Activated CD4-positive, alpha-beta T cell treated with anti-CD3 and anti-CD28 coated beads for 36 hours (primary cell): ENCODE measurements around the gene PTPRG. TPM values are rescaled to one million over a fixed set of nuclear protein-coding genes. Genes with fewer than 3 reads are reported as not detected.
"Not testable (repeated sequence)": the region's sequence is repeated elsewhere in the genome, so short reads cannot be mapped to it uniquely, and the experiment has no call there.

Experiments used
- ATAC-seq: fragments of 200-7000 bp; cut with Tn5 transposase; one replicate; pipeline ENCODE4 v1.10.0; 2021; ENCODE audit warnings: mild to moderate bottlenecking, moderate library complexity
- CTCF ChIA-PET: fragments of 350-600 bp; sonication (Branson Sonifier 250); formaldehyde crosslinking; loops from one replicate; lab custom pipeline; 2021; ENCODE audit warnings: antibody characterized with exemption; lab: Charles Lee
- POLR2A ChIA-PET: fragments of 350-600 bp; sonication (Branson Sonifier 250); formaldehyde crosslinking; loops from one replicate; lab custom pipeline; 2021; ENCODE audit warnings: antibody characterized with exemption, inconsistent platforms; lab: Charles Lee
- DNase-seq: peaks from one replicate; pipeline ENCODE4 v3.0.0-alpha.2; 2020
- H3K27ac Mint-ChIP-seq: one replicate; pipeline ENCODE4 v1.8.0; 2021; ENCODE audit warnings: mixed read lengths
- H3K27me3 Mint-ChIP-seq: one replicate; pipeline ENCODE4 v1.8.0; 2021; ENCODE audit warnings: mixed read lengths
- H3K36me3 Mint-ChIP-seq: one replicate; pipeline ENCODE4 v1.8.0; 2021; ENCODE audit warnings: low read depth, mixed read lengths
- H3K4me1 Mint-ChIP-seq: one replicate; pipeline ENCODE4 v1.8.0; 2021; ENCODE audit warnings: mixed read lengths
- H3K4me3 Mint-ChIP-seq: one replicate; pipeline ENCODE4 v1.8.0; 2021; ENCODE audit warnings: mild to moderate bottlenecking, moderate library complexity, mixed read lengths
- H3K9me3 Mint-ChIP-seq: one replicate; pipeline ENCODE4 v1.8.0; 2021; ENCODE audit warnings: low read depth, mixed read lengths
- intact Hi-C, 2 experiments: fragments of 100-400 bp; cut with DNase I in 1 of 2; cut with micrococcal nuclease in 1 of 2; formaldehyde crosslinking; loops; one replicate each; pipeline versions ENCODE4 v1.14.2 to v1.15.1; 2022 to 2024; cut with DNase I, micrococcal nuclease
- total RNA-seq, 2 experiments: library from RNA; stranded (reverse); gene quantifications; one replicate each; pipeline ENCODE4 v1.2.3, GENCODE V29; 2021

PTPRG gene
- total RNA-seq, 2 experiments from 2014 or later: 0.32 to 0.33 TPM

DNA sequence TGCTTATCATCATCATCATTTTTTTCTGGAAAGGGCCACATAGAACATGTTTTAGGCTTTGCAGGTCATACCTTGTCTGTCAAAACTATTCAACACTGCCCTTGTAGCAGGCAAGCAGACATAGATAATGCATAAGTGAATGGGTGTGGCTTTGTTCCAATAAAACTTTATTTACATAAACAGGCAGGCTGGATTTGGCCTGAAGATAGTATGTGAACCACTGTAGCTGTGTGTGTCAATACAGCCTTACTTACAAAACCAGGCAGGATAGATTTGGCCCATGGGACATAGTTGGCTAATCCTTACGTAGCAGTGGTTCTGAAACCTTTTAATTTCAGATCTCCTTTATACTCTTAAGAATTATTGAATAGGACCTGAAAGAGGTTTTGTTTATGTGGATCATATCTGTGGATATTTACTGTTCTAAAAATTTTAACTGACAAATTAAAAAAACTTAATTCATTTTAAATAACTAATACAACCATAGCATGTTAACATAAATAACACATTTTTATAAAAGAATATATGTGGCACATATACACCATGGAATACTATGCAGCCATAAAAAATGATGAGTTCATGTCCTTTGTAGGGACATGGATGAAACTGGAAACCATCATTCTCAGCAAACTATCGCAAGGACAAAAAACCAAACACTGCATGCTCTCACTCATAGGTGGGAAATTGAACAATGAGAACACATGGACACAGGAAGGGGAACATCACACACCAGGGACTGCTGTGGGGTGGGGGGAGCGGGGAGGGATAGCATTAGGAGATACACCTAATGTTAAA, 137.1 kb downstream of the PTPRG start:
- ATAC-seq, H3K4me3 Mint-ChIP-seq, DNase-seq, H3K36me3 Mint-ChIP-seq, H3K27me3 Mint-ChIP-seq, H3K27ac Mint-ChIP-seq, POLR2A ChIA-PET, H3K9me3 Mint-ChIP-seq, intact Hi-C loops, H3K4me1 Mint-ChIP-seq: not testable (repeated sequence)
- CTCF ChIA-PET: interaction anchor here (0.6 kb wide), 1 partner anchor 1893 kb away, joined by 3 read pairs; no protein-coding TSS in a partner anchor

DNA sequence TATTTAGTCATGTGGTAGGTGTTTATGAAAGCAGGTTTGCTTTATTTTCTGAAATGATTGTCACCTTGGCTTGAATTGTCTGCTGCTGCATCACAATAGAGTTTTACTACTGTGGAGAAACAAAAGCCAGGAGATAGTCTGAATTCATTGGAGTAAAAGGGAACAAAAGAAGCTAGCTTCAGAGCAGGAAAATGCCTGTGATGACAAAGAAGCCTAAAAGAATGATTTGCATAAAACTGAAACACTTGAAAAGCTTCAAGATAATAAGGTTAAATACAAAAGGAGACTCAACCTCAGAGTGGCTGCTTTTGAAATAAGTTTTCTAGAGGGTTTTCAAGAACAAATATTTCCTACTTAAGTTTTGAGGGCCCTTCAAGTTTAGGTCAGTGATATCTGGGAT, 138.3 kb downstream of the PTPRG start:
- DNase-seq (no peak), ATAC-seq (no peak)
- no peaks in the 10 kb centered on the region for H3K36me3 Mint-ChIP-seq
- intact Hi-C loops: no loop called here
- H3K4me1 Mint-ChIP-seq: no peaks in the 10 kb centered on the region
- H3K27me3 Mint-ChIP-seq: peaks cover 4% of the 10 kb centered on the region
- POLR2A ChIA-PET: no interaction called here
- CTCF ChIA-PET: interaction anchor here (0.6 kb wide), 1 partner anchor 125 kb away, joined by 3 read pairs; no protein-coding TSS in a partner anchor
- H3K4me3 Mint-ChIP-seq: no peak overlapping the region
- H3K27ac Mint-ChIP-seq: no peak overlapping the region
- H3K9me3 Mint-ChIP-seq: no peaks in the 10 kb centered on the region

DNA sequence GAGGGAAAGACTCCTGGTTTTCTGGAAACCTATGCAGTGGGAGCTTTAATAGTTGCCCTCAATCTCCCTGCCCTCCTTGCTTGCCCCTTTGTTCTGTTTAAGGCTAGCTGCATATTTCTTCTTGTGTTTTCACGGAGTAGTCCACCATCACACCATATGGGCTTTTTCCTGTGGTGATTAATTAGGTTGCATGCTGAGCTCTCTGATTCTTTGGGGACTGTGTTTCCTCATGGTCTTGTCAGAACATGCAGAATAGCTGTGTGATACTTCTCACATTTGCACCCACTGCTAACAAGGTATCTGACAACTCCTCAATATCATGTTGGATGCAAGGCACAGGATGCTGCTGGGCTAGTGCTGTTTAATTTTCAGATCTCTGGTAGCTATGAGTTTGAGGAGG, 139.6 kb downstream of the PTPRG start:
- ChIA-PET POLR2A (no interaction called here), CTCF (interaction anchor here (0.7 kb wide), 1 partner anchor 107 kb away, joined by 4 read pairs; no protein-coding TSS in a partner anchor)
- H3K36me3 Mint-ChIP-seq: no peaks in the 10 kb centered on the region
- H3K4me1 Mint-ChIP-seq: no peaks in the 10 kb centered on the region
- H3K27me3 Mint-ChIP-seq: peaks cover 3% of the 10 kb centered on the region
- ATAC-seq (no peak), DNase-seq (no peak)
- no peak overlapping the region for H3K27ac Mint-ChIP-seq
- intact Hi-C loops: no loop called here
- H3K4me3 Mint-ChIP-seq: no peak overlapping the region
- no peaks in the 10 kb centered on the region for H3K9me3 Mint-ChIP-seq

DNA sequence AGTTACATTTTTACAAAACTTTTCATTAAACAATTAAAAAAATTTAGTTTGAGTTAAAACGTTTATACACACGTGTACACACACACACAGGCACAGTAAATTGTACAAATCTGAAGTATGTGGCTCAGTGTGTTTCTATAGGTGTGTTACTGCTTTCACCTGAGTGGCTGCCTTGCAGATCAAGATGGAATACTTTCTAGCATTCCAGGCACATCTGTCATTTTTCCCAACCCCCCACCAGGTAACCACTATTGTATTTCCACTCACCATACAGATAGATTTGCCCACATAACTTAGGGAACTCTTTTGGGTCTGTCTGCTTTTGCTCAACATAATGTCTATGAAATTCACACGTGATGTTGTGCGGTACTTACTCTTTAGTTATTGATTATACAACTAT, 141.1 kb downstream of the PTPRG start:
- H3K27ac Mint-ChIP-seq: no peak overlapping the region
- CTCF ChIA-PET: no interaction called here
- ATAC-seq (no peak), DNase-seq (no peak)
- peaks cover 3% of the 10 kb centered on the region for H3K27me3 Mint-ChIP-seq
- POLR2A ChIA-PET: no interaction called here
- no peaks in the 10 kb centered on the region for H3K4me1 Mint-ChIP-seq
- no peaks in the 10 kb centered on the region for H3K36me3 Mint-ChIP-seq
- H3K4me3 Mint-ChIP-seq: no peak overlapping the region
- intact Hi-C loops: no loop called here
- no peaks in the 10 kb centered on the region for H3K9me3 Mint-ChIP-seq

DNA sequence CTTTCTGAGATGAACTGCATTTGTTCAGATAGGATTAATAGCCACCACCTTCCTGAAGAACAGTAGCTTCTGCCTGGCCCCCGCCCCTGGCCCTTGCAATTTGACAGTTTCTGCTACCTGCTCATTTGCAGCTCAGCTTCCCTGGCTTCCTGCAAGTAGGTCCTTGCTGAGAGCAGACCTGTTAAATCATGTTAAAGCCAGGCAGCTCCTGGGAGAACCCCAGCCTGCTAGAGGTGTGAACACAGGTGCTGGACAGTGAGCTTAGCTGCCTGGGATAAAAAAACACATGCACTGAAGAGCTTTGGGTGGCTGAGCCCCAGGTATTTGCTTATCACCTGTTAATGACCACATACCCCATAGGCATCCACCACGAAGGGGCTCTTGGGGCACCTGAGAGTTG, 143.4 kb downstream of the PTPRG start:
- Mint-ChIP-seq H3K36me3 (no peaks in the 10 kb centered on the region), H3K27me3 (no peaks in the 10 kb centered on the region), H3K27ac (no peak overlapping the region), H3K9me3 (no peaks in the 10 kb centered on the region), H3K4me3 (no peak overlapping the region), H3K4me1 (no peaks in the 10 kb centered on the region)
- intact Hi-C loops: no loop called here
- ChIA-PET CTCF (interaction anchor here (1.0 to 1.2 kb wide), 2 partner anchors 16 to 283 kb away, joined by 3 read pairs; no protein-coding TSS in a partner anchor), POLR2A (no interaction called here)
- DNase-seq: no peak
- no peak for ATAC-seq

DNA sequence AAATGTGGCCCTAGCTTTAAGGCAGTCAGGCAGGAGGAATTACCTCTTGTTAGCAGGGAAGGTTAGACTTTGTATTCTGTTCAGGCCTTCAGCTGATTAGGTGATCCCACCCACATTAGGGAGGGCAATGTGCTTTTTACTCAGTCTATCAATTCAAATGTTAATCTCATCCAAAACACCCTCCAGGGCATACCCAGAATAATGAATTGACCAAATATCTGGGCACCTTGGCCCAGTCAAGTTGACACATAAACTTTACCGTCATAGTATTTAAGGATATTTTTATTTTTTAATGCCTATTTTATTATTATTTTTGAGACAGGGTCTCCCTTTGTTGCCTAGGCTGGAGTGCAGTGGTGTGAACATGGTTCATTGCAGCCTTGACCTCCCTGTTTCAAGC, 146.1 kb downstream of the PTPRG start:
- no peaks in the 10 kb centered on the region for H3K4me1 Mint-ChIP-seq
- no peaks in the 10 kb centered on the region for H3K27me3 Mint-ChIP-seq
- H3K27ac Mint-ChIP-seq: no peak overlapping the region
- no peaks in the 10 kb centered on the region for H3K36me3 Mint-ChIP-seq
- ATAC-seq (no peak), DNase-seq (no peak)
- H3K9me3 Mint-ChIP-seq: no peaks in the 10 kb centered on the region
- H3K4me3 Mint-ChIP-seq: no peak overlapping the region
- ChIA-PET POLR2A (no interaction called here), CTCF (no interaction called here)
- intact Hi-C loops: no loop called here

DNA sequence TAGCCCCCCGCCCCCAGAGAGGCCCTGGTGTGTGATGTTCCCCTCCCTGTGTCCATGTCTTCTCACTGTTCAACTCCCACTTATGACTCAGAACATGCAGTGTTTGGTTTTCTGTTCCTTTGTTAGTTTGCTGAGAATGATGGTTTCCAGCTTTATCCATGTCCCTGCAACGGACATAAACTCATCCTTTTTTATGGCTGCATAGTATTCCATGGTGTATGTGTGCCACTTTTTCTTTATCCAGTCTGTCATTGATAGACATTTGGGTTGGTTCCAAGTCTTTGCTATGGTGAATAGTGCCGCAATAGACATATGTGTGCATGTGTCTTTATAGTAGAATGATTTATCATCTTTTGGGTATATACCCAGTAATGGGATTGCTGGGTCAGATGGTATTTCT, 149.5 kb downstream of the PTPRG start:
- intact Hi-C loops, CTCF ChIA-PET, ATAC-seq, H3K36me3 Mint-ChIP-seq, H3K4me3 Mint-ChIP-seq, H3K27ac Mint-ChIP-seq, POLR2A ChIA-PET, DNase-seq, H3K4me1 Mint-ChIP-seq, H3K9me3 Mint-ChIP-seq, H3K27me3 Mint-ChIP-seq: not testable (repeated sequence)

DNA sequence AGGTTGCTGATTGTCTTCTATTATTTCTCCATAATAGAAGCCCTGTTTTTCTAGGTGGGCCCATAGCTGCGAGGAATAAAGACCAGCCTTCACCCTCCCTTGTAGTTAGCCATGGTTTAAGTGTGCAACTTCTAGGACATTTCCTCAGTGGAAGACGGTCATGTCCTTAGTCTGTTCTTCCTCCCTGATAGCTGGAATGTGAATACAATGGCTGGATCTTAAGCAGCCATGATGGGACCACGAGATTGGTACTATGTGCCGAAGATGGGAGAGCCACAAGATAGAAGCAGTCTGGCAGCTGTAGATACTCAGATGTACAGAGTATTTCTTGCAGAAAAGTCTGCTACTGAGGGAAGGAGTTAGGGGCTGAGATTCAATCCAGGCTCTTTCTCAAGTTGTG, 152.9 kb downstream of the PTPRG start:
- ChIA-PET POLR2A (no interaction called here), CTCF (no interaction called here)
- intact Hi-C loops: no loop called here
- ATAC-seq: no peak
- H3K27ac Mint-ChIP-seq: no peak overlapping the region
- H3K4me3 Mint-ChIP-seq: no peak overlapping the region
- H3K36me3 Mint-ChIP-seq: no peaks in the 10 kb centered on the region
- H3K27me3 Mint-ChIP-seq: no peaks in the 10 kb centered on the region
- H3K4me1 Mint-ChIP-seq: no peaks in the 10 kb centered on the region
- no peak for DNase-seq
- no peaks in the 10 kb centered on the region for H3K9me3 Mint-ChIP-seq

DNA sequence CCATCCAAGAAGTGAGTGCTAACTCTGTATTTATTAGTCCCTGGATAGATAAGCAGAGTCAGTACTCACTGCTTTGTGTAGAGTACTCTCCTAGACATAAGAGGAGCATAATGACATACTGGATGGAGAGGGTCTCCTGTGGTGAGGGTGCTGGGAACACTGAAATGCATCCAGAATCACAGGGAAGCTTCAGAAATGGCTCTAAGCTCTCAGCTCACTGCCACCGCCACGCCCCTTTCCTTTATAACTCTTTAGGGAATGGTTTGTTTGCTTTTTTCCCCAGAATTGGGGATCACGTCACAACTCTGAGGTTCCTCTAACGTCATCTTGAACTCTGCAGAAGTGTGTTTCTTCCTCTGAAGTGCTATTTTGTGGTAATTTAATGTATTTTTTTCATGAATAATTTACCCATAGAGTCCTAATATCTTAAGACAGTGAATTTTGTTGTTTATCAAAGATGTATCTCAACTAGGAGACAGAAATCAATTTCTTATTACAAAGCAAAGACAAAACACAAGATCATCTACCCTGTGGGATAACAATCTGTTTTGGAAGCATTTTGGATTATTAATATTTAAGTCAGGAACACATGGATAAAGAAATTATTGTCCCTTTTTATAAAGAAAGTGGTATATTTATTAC, 154.6 kb downstream of the PTPRG start:
- Mint-ChIP-seq H3K4me3 (no peak overlapping the region), H3K36me3 (no peaks in the 10 kb centered on the region), H3K4me1 (no peaks in the 10 kb centered on the region), H3K27me3 (no peaks in the 10 kb centered on the region), H3K9me3 (no peaks in the 10 kb centered on the region), H3K27ac (no peak overlapping the region)
- DNase-seq (no peak), ATAC-seq (no peak)
- ChIA-PET CTCF (no interaction called here), POLR2A (no interaction called here)
- intact Hi-C loops: no loop called here

DNA sequence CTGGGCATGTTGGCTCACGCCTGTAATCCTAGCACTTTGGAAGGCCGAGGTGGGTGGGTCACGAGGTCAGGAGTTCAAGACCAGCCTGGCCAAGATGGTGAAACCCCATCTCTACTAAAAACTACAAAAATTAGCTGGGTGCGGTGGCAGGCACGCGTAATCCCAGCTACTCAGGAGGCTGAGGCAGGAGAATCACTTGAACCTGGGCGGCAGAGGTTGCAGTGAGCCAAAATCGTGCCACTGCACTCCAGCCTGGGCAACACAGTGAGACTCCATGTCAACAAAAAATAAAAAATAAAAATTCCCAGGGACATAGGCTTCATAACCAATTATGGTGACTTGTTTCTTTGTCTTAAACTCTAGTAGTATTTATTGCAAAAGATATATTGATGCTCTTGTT, 155.3 kb downstream of the PTPRG start:
- ATAC-seq, DNase-seq, H3K27ac Mint-ChIP-seq, H3K9me3 Mint-ChIP-seq, CTCF ChIA-PET, H3K36me3 Mint-ChIP-seq, H3K27me3 Mint-ChIP-seq, POLR2A ChIA-PET, intact Hi-C loops, H3K4me1 Mint-ChIP-seq, H3K4me3 Mint-ChIP-seq: not testable (repeated sequence)

DNA sequence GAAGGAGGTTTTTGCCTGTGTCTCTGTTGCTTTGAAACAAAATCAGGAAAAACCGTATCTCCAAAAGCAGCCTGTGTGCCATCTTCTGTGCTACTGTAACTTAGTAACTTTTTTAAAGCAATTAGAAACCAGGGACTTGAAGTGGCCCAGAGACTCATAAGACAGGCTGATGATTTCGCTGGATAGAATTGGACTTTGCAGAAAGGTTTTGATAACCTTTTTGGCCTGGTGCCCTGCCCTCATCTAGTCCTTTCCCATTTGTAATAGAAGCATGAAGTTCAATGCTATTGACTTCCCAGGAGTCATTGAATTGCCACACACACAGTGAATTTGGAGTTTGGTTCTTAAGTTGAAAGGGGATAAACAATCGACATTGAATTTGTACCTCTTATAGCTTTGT, 157.2 kb downstream of the PTPRG start:
- ChIA-PET CTCF (interaction anchor here (0.6 kb wide), 1 partner anchor 220 kb away, joined by 3 read pairs; no protein-coding TSS in a partner anchor), POLR2A (no interaction called here)
- peaks cover 4% of the 10 kb centered on the region for H3K27me3 Mint-ChIP-seq
- H3K4me1 Mint-ChIP-seq: no peaks in the 10 kb centered on the region
- no peak overlapping the region for H3K4me3 Mint-ChIP-seq
- H3K36me3 Mint-ChIP-seq: no peaks in the 10 kb centered on the region
- no peak overlapping the region for H3K27ac Mint-ChIP-seq
- ATAC-seq (no peak), DNase-seq (no peak)
- intact Hi-C loops: no loop called here
- no peaks in the 10 kb centered on the region for H3K9me3 Mint-ChIP-seq
